Prostate gland (tissue), 2 donors: Measurements from ENCODE around the gene PROM1. TPM values are rescaled to one million over a fixed set of nuclear protein-coding genes. Genes with fewer than 3 reads are reported as not detected.

Experiments
- DNase-seq: peaks from one replicate; pipeline ENCODE4 v3.0.0-alpha.2; 2019; ENCODE audit warnings: low spot score
- H3K27ac ChIP-seq, 2 donors: fragments of 200-600 bp; sonication (generic); 2 replicates each; pipeline ENCODE4 v1.5.1; 2017 to 2019
- H3K27me3 ChIP-seq: fragments of 200-600 bp; sonication (generic); replicated peaks from 2 replicates; pipeline ENCODE4 v1.5.1; 2019; ENCODE audit not compliant: insufficient read depth
- H3K36me3 ChIP-seq, 2 donors: fragments of 200-600 bp; sonication (generic); 1 replicate in 1 of 2; 2 replicates in 1 of 2; pipeline versions ENCODE4 v1.5.1 to v1.8.1; 2017 to 2019
- H3K4me1 ChIP-seq: fragments of 200-600 bp; sonication (generic); replicated peaks from 2 replicates; pipeline ENCODE4 v1.5.1; 2019
- H3K4me3 ChIP-seq, 2 donors: fragments of 200-600 bp; sonication (generic); 2 replicates each; pipeline ENCODE4 v1.5.1; 2017 to 2019
- H3K9me3 ChIP-seq: fragments of 200-600 bp; sonication (generic); 2 replicates; pipeline ENCODE4 v1.5.1; 2017
- CTCF ChIP-seq, 4 experiments: fragments of 200-600 bp in 2 of 4; fragments of 450-650 bp in 2 of 4; sonication (generic) in 2 of 4; IDR thresholded peaks; 1 replicate in 3 of 4; 2 replicates in 1 of 4; pipeline ENCODE4 v1.5.1; 2016 to 2019; ENCODE audit warnings: antibody characterized with exemption in 4 of 4, mild to moderate bottlenecking in 2 of 4, moderate library complexity in 2 of 4
- POLR2A ChIP-seq: fragments of 450-650 bp; IDR thresholded peaks from one replicate; pipeline ENCODE4 v1.6.1; 2016; ENCODE audit warnings: antibody characterized with exemption, mild to moderate bottlenecking
- POLR2AphosphoS5 ChIP-seq: sonication (generic); formaldehyde crosslinking; IDR thresholded peaks from one replicate; pipeline ENCODE4 v1.6.1; 2017; ENCODE audit warnings: antibody characterized with exemption
- WGBS: methylation state at CpG from one replicate; pipeline ENCODE4 v1.1.5; 2018; 5-methylcytosine and 5-hydroxymethylcytosine counted together
- intact Hi-C: fragments of 100-400 bp; cut with DNase I; formaldehyde crosslinking; loops from one replicate; pipeline ENCODE4 v1.14.2; 2022
- total RNA-seq, 2 donors: library from RNA; depleted of rRNA; stranded (reverse); fragments of >200 nt; gene quantifications; one replicate each; pipeline ENCODE4 v1.1.0, GENCODE V29; 2016

Gene PROM1
- total RNA-seq, 2 donors from 2014 or later, result 5.7 to 9.7 TPM

DNA sequence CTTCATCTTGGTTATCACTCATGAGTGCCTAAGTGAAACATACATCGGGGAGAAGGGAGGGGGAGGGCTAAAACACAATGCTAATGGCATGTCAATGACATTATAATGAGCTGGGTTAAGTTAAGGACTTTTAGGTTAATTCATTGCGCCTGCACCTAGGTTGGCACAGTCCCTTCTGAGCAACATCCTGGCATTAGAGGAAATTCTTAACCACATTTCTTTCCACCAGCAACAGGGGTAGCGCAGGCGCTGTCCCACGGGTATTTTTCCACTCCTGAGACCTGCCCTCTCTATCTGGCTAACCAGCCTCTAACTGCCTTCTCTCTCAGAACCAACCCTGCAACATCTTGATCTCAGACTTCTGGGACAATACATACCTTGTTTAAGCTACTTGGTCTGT lies 39.0 kb upstream of the PROM1 start:
- no peak overlapping the region for H3K4me3 ChIP-seq
- H3K36me3 ChIP-seq, result no peaks in the 10 kb centered on the region
- no peaks in the 10 kb centered on the region for H3K4me1 ChIP-seq
- WGBS, result 83% methylated on average over 5 of the region's 5 CpGs
- no peak for DNase-seq
- intact Hi-C loops, result no loop called here
- TF ChIP-seq POLR2A (no peak), CTCF (IDR thresholded peaks at IDR 0.05) (no peak), POLR2AphosphoS5 (no peak)
- H3K9me3 ChIP-seq, result no peaks in the 10 kb centered on the region
- no peak overlapping the region for H3K27ac ChIP-seq
- H3K27me3 ChIP-seq, result no peaks in the 10 kb centered on the region

GRCh38 chr4:16122308-16122711 lies 38.5 kb upstream of the PROM1 start:
- WGBS, result 91% methylated on average over 4 of the region's 4 CpGs
- intact Hi-C loops, result no loop called here

DNA sequence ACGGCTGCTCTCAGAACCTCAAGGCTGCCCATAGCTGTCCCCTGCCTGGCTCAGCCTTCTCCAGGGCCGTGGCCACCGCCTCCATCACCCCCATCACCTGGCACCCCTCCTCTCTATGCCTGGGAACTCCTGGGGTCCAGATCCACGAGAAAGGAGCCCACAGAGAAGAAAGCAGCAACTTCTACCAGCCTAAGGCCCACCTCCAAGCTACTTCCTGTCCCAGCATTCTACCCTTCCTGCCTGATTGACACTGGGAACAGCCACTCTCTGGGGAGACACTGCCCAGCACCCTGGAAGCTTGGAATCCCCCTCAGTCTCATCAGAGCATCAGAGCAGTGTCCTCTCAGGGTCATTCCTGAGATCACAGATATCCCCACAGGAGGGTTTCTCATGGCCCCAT lies 36.9 kb upstream of the PROM1 start:
- WGBS, result 89% methylated on average over 4 of the region's 4 CpGs
- DNase-seq, result no peak
- Histone ChIP-seq H3K27me3 (no peaks in the 10 kb centered on the region), H3K27ac (no peak overlapping the region), H3K9me3 (no peaks in the 10 kb centered on the region), H3K4me3 (no peak overlapping the region), H3K36me3 (no peaks in the 10 kb centered on the region), H3K4me1 (no peaks in the 10 kb centered on the region)
- intact Hi-C loops, result no loop called here
- no peak for TF ChIP-seq POLR2A
- TF ChIP-seq POLR2AphosphoS5, result no peak
- no peak for TF ChIP-seq CTCF (IDR thresholded peaks at IDR 0.05)

More at GRCh38 chr4:16122308-16122711, 38.5 kb upstream of the PROM1 start:
- Histone ChIP-seq H3K4me1 (no peaks in the 10 kb centered on the region), H3K27me3 (no peaks in the 10 kb centered on the region), H3K36me3 (no peaks in the 10 kb centered on the region), H3K9me3 (no peaks in the 10 kb centered on the region), H3K27ac (no peak overlapping the region), H3K4me3 (no peak overlapping the region)
- DNase-seq, result no peak
- TF ChIP-seq CTCF (IDR thresholded peaks at IDR 0.05) (no peak), POLR2A (no peak), POLR2AphosphoS5 (no peak)

GRCh38 chr4:16119981-16120380 lies 36.2 kb upstream of the PROM1 start:
- Histone ChIP-seq H3K36me3 (no peaks in the 10 kb centered on the region), H3K27me3 (no peaks in the 10 kb centered on the region)
- 92% methylated on average over 4 of the region's 4 CpGs for WGBS

More at GRCh38 chr4:16119981-16120380, 36.2 kb upstream of the PROM1 start:
- intact Hi-C loops, result no loop called here
- no peak overlapping the region for H3K27ac ChIP-seq
- H3K4me3 ChIP-seq, result no peak overlapping the region
- DNase-seq, result no peak
- H3K4me1 ChIP-seq, result no peaks in the 10 kb centered on the region
- no peaks in the 10 kb centered on the region for H3K9me3 ChIP-seq
- TF ChIP-seq CTCF (IDR thresholded peaks at IDR 0.05) (no peak), POLR2AphosphoS5 (no peak), POLR2A (no peak)
